Prostate gland (tissue), 2 donors: ENCODE data around the gene TMEM63C. TPM values are rescaled to one million over a fixed set of nuclear protein-coding genes. Genes with fewer than 3 reads are reported as not detected.

Experiments
- DNase-seq: peaks from one replicate; pipeline ENCODE4 v3.0.0-alpha.2; 2019; ENCODE audit warnings: low spot score
- H3K27ac ChIP-seq, 2 donors: fragments of 200-600 bp; sonication (generic); 2 replicates each; pipeline ENCODE4 v1.5.1; 2017 to 2019
- H3K27me3 ChIP-seq: fragments of 200-600 bp; sonication (generic); replicated peaks from 2 replicates; pipeline ENCODE4 v1.5.1; 2019; ENCODE audit not compliant: insufficient read depth
- H3K36me3 ChIP-seq, 2 donors: fragments of 200-600 bp; sonication (generic); 1 replicate in 1 of 2; 2 replicates in 1 of 2; pipeline versions ENCODE4 v1.5.1 to v1.8.1; 2017 to 2019
- H3K4me1 ChIP-seq: fragments of 200-600 bp; sonication (generic); replicated peaks from 2 replicates; pipeline ENCODE4 v1.5.1; 2019
- H3K4me3 ChIP-seq, 2 donors: fragments of 200-600 bp; sonication (generic); 2 replicates each; pipeline ENCODE4 v1.5.1; 2017 to 2019
- H3K9me3 ChIP-seq: fragments of 200-600 bp; sonication (generic); 2 replicates; pipeline ENCODE4 v1.5.1; 2017
- POLR2A ChIP-seq: fragments of 450-650 bp; IDR thresholded peaks from one replicate; pipeline ENCODE4 v1.6.1; 2016; ENCODE audit warnings: antibody characterized with exemption, mild to moderate bottlenecking
- POLR2AphosphoS5 ChIP-seq: sonication (generic); formaldehyde crosslinking; IDR thresholded peaks from one replicate; pipeline ENCODE4 v1.6.1; 2017; ENCODE audit warnings: antibody characterized with exemption
- WGBS: methylation state at CpG from one replicate; pipeline ENCODE4 v1.1.5; 2018; 5-methylcytosine and 5-hydroxymethylcytosine counted together
- intact Hi-C: fragments of 100-400 bp; cut with DNase I; formaldehyde crosslinking; loops from one replicate; pipeline ENCODE4 v1.14.2; 2022
- total RNA-seq, 2 donors: library from RNA; depleted of rRNA; stranded (reverse); fragments of >200 nt; gene quantifications; one replicate each; pipeline ENCODE4 v1.1.0, GENCODE V29; 2016
- TF ChIP-seq, protein P1 (sequence below), 4 experiments: fragments of 200-600 bp in 2 of 4; fragments of 450-650 bp in 2 of 4; sonication (generic) in 2 of 4; IDR thresholded peaks; 1 replicate in 3 of 4; 2 replicates in 1 of 4; pipeline ENCODE4 v1.5.1; 2016 to 2019; ENCODE audit warnings: antibody characterized with exemption in 4 of 4, mild to moderate bottlenecking in 2 of 4, moderate library complexity in 2 of 4

TMEM63C gene
- total RNA-seq, 2 donors from 2014 or later: 2.0 to 7.8 TPM

DNA sequence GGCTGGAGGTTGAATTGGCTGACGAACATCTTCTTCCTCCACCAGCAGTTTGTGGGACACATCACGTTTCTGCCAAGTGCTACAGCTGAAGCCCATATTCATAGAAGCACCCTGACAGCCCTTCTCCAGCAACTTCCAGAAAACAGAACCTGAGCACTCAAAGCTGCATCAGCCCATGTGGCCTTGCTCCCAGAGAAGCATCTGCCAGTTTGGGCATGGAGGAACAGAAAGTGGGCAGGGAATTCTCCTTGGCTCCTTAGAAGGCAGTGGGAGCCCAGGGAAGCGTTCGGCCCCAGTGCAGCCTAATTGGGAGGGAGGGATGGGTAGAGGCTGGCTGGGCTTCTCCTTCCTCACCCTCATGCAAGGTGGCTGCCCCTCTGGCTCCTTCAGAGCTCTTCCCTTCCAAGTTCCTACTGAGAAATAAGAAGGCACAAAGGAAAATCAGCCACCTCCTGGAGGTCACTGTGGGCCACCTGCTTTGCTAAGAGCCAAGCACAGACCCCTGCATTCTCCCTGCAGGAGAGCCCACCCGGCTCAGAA, 93.5 kb downstream of the TMEM63C start:
- DNase-seq: no peak
- TF ChIP-seq, protein P1, sequence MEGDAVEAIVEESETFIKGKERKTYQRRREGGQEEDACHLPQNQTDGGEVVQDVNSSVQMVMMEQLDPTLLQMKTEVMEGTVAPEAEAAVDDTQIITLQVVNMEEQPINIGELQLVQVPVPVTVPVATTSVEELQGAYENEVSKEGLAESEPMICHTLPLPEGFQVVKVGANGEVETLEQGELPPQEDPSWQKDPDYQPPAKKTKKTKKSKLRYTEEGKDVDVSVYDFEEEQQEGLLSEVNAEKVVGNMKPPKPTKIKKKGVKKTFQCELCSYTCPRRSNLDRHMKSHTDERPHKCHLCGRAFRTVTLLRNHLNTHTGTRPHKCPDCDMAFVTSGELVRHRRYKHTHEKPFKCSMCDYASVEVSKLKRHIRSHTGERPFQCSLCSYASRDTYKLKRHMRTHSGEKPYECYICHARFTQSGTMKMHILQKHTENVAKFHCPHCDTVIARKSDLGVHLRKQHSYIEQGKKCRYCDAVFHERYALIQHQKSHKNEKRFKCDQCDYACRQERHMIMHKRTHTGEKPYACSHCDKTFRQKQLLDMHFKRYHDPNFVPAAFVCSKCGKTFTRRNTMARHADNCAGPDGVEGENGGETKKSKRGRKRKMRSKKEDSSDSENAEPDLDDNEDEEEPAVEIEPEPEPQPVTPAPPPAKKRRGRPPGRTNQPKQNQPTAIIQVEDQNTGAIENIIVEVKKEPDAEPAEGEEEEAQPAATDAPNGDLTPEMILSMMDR (IDR thresholded peaks at IDR 0.05): no peak
- TF ChIP-seq POLR2AphosphoS5 (no peak), POLR2A (no peak)
- H3K4me3 ChIP-seq: no peak overlapping the region
- H3K4me1 ChIP-seq: no peaks in the 10 kb centered on the region
- intact Hi-C loops: no loop called here
- H3K27me3 ChIP-seq: peaks cover 16% of the 10 kb centered on the region
- H3K9me3 ChIP-seq: no peaks in the 10 kb centered on the region
- WGBS: 75% methylated on average over 5 of the region's 5 CpGs
- H3K27ac ChIP-seq: no peak overlapping the region
- no peaks in the 10 kb centered on the region for H3K36me3 ChIP-seq

DNA sequence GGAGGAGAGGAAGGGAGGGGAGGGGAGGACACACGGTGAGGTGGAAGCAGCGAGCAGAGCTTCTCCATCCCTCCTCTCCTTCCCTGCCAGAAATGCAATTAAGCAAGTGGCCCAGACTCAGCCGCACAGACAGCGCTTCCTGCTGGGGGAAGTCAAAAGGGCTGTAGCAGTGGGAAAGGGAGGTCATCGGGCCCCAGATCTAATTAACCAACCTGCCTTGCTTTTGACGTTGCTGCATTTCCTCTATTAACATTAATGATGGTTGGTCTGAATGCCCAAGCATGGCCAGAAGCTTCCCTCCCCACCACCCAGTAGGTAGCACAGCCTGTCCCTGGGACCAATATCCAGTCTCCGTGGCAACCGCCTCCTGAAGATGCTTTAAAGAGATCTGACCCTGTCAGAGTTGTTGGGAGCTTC, 94.0 kb downstream of the TMEM63C start:
- Histone ChIP-seq H3K4me1 (no peaks in the 10 kb centered on the region), H3K27me3 (peaks cover 11% of the 10 kb centered on the region), H3K36me3 (no peaks in the 10 kb centered on the region), H3K4me3 (no peak overlapping the region), H3K9me3 (no peaks in the 10 kb centered on the region), H3K27ac (no peak overlapping the region)
- TF ChIP-seq POLR2AphosphoS5 (no peak), POLR2A (no peak)
- TF ChIP-seq, protein P1 (IDR thresholded peaks at IDR 0.05): no peak
- no peak for DNase-seq
- intact Hi-C loops: no loop called here
- WGBS: 63% methylated on average over 8 of the region's 8 CpGs

- peaks cover 4% of the 10 kb centered on the region for H3K27me3 ChIP-seq
- no peak overlapping the region for H3K4me3 ChIP-seq
- no peak overlapping the region for H3K27ac ChIP-seq
- TF ChIP-seq POLR2A: no peak
- TF ChIP-seq, protein P1 (IDR thresholded peaks at IDR 0.05): no peak
- no peak for TF ChIP-seq POLR2AphosphoS5
- no peaks in the 10 kb centered on the region for H3K4me1 ChIP-seq
- DNase-seq: no peak
- intact Hi-C loops: no loop called here
- no peaks in the 10 kb centered on the region for H3K36me3 ChIP-seq
- 87% methylated on average over 15 of the region's 15 CpGs for WGBS
- H3K9me3 ChIP-seq: no peaks in the 10 kb centered on the region
Observed at GRCh38 chr14:77276295-77276935, 94.8 kb downstream of the TMEM63C start.

- Histone ChIP-seq H3K27ac (no peak overlapping the region), H3K4me1 (no peaks in the 10 kb centered on the region), H3K4me3 (no peak overlapping the region), H3K27me3 (peaks cover 2% of the 10 kb centered on the region), H3K9me3 (no peaks in the 10 kb centered on the region), H3K36me3 (no peaks in the 10 kb centered on the region)
- 82% methylated on average over 12 of the region's 12 CpGs for WGBS
- no peak for DNase-seq
- intact Hi-C loops: no loop called here
- no peak for TF ChIP-seq POLR2A
- TF ChIP-seq, protein P1 (IDR thresholded peaks at IDR 0.05): no peak
- no peak for TF ChIP-seq POLR2AphosphoS5
Observed at GRCh38 chr14:77276959-77277358, 95.4 kb downstream of the TMEM63C start.
